Thyroid gland (tissue), 4 donors: ENCODE data around the gene ACADSB.

Experiments used
- POLR2A ChIP-seq, 2 donors: fragments of 450-650 bp; IDR thresholded peaks; one replicate each; pipeline ENCODE4 v1.6.1; 2017; ENCODE audit warnings: antibody characterized with exemption in 2 of 2, mild to moderate bottlenecking in 2 of 2, moderate library complexity in 1 of 2
- TF ChIP-seq, protein P1 (sequence below), 6 experiments: fragments of 200-600 bp in 3 of 6; fragments of 450-650 bp in 3 of 6; sonication (generic) in 3 of 6; IDR thresholded peaks; one replicate each; pipeline ENCODE4 v1.5.1; 2016 to 2019; ENCODE audit warnings: antibody characterized with exemption in 6 of 6, mild to moderate bottlenecking in 2 of 6, inconsistent platforms in 1 of 6, moderate library complexity in 1 of 6

DNA sequence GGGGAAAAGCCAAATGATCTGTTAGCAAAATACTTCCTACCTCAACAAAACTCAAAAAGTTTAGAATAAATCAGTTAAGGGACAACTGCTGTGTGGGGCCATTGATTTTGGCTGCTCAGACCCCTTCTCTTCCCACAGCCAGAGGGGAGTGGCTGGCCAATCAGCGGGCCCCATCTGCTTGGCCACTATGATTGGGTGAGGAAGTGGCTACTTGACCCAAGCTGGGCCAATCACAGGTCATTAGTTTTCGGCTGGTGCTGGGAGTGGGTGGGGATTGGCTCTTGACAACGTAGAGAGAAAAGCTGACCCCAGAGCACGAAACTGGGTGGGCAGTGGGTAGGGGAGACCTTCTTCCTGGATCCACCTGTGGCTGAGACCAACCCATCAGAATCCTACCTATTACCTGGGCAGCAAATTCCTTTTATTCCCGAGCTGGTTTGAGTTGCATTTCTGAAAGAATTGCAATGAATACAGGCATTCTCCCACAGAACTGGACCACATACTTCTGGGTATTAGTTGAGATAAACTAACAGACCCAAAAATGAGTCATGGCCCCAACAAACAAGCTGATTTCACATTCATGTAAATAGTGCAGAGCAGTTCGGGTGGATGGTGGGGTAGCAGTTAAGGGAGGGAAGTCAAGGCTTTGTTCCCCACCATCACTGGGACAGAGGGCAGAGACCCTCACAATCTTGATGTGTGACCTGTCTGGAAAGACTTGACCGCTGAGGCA, 91.4 kb downstream of the ACADSB start:
- TF ChIP-seq, protein P1, sequence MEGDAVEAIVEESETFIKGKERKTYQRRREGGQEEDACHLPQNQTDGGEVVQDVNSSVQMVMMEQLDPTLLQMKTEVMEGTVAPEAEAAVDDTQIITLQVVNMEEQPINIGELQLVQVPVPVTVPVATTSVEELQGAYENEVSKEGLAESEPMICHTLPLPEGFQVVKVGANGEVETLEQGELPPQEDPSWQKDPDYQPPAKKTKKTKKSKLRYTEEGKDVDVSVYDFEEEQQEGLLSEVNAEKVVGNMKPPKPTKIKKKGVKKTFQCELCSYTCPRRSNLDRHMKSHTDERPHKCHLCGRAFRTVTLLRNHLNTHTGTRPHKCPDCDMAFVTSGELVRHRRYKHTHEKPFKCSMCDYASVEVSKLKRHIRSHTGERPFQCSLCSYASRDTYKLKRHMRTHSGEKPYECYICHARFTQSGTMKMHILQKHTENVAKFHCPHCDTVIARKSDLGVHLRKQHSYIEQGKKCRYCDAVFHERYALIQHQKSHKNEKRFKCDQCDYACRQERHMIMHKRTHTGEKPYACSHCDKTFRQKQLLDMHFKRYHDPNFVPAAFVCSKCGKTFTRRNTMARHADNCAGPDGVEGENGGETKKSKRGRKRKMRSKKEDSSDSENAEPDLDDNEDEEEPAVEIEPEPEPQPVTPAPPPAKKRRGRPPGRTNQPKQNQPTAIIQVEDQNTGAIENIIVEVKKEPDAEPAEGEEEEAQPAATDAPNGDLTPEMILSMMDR (IDR thresholded peaks at IDR 0.05) = no peak
- TF ChIP-seq POLR2A (IDR thresholded peaks at IDR 0.05) = no peak
